Activated T-helper 2 cell treated with anti-CD3 and anti-CD28 coated beads, Interferon-gamma antibody, Interleukin-2, Interleukin-4, amounts not matched to agents 10 μg/mL and 5 μg/mL and 100 μg/mL, durations not matched to agents 14 hours and 24 hours and 36 hours (primary cell): Measurements from ENCODE around the gene ADAMTS17. TPM values are rescaled to one million over a fixed set of nuclear protein-coding genes. Genes with fewer than 3 reads are reported as not detected.

Experiments used
- DNase-seq: peaks from one replicate; pipeline ENCODE4 v3.0.0; 2021; ENCODE audit warnings: low spot score
- H3K27ac Mint-ChIP-seq: one replicate; pipeline ENCODE4 v1.8.0; 2021; ENCODE audit warnings: mixed read lengths
- H3K27me3 Mint-ChIP-seq: one replicate; pipeline ENCODE4 v1.8.0; 2021; ENCODE audit warnings: low read depth, mixed read lengths
- H3K36me3 Mint-ChIP-seq: one replicate; pipeline ENCODE4 v1.8.0; 2021; ENCODE audit warnings: low read depth, mixed read lengths
- H3K4me1 Mint-ChIP-seq: one replicate; pipeline ENCODE4 v1.8.0; 2021; ENCODE audit warnings: low read depth, mixed read lengths
- H3K4me3 Mint-ChIP-seq: one replicate; pipeline ENCODE4 v1.8.0; 2021; ENCODE audit warnings: low read depth, mild to moderate bottlenecking, moderate library complexity, mixed read lengths
- H3K9me3 Mint-ChIP-seq: one replicate; pipeline ENCODE4 v1.8.0; 2021; ENCODE audit warnings: mixed read lengths
- intact Hi-C: fragments of 100-400 bp; cut with micrococcal nuclease; formaldehyde crosslinking; loops from one replicate; pipeline ENCODE4 v1.15.1; 2023
- total RNA-seq: library from RNA; stranded (reverse); gene quantifications from 2 replicates; pipeline ENCODE4 v1.2.3, GENCODE V29; 2022

Gene ADAMTS17
- total RNA-seq, 1 donor from 2014 or later: 1.1 TPM

- no peak for DNase-seq
- no peaks in the 10 kb centered on the region for H3K36me3 Mint-ChIP-seq
- intact Hi-C loops: no loop called here
- peaks cover 5% of the 10 kb centered on the region for H3K27me3 Mint-ChIP-seq
- peaks cover 1% of the 10 kb centered on the region for H3K4me1 Mint-ChIP-seq
- no peak overlapping the region for H3K4me3 Mint-ChIP-seq
- H3K9me3 Mint-ChIP-seq: no peaks in the 10 kb centered on the region
- no peak overlapping the region for H3K27ac Mint-ChIP-seq
Measured at GRCh38 chr15:99961011-99961441, 380.7 kb downstream of the ADAMTS17 start.

GRCh38 chr15:99959326-99959725, 382.4 kb downstream of the ADAMTS17 start:
- Mint-ChIP-seq H3K27ac (no peak overlapping the region), H3K9me3 (no peaks in the 10 kb centered on the region), H3K4me3 (no peak overlapping the region), H3K27me3 (peaks cover 5% of the 10 kb centered on the region), H3K36me3 (no peaks in the 10 kb centered on the region), H3K4me1 (peaks cover 1% of the 10 kb centered on the region)
- DNase-seq: no peak
- intact Hi-C loops: no loop called here

- no peak for DNase-seq
- Mint-ChIP-seq H3K27me3 (peaks cover 5% of the 10 kb centered on the region), H3K36me3 (no peaks in the 10 kb centered on the region), H3K4me1 (peaks cover 1% of the 10 kb centered on the region), H3K9me3 (no peaks in the 10 kb centered on the region), H3K27ac (no peak overlapping the region), H3K4me3 (no peak overlapping the region)
- intact Hi-C loops: no loop called here
Measured at GRCh38 chr15:99958426-99959097, 383.2 kb downstream of the ADAMTS17 start.

- H3K36me3 Mint-ChIP-seq: no peaks in the 10 kb centered on the region
- H3K27ac Mint-ChIP-seq: no peak overlapping the region
- no peaks in the 10 kb centered on the region for H3K9me3 Mint-ChIP-seq
- intact Hi-C loops: no loop called here
- no peak overlapping the region for H3K4me3 Mint-ChIP-seq
- H3K27me3 Mint-ChIP-seq: peaks cover 5% of the 10 kb centered on the region
- H3K4me1 Mint-ChIP-seq: peaks cover 1% of the 10 kb centered on the region
- DNase-seq: no peak
Measured at GRCh38 chr15:99957642-99958013, 384.1 kb downstream of the ADAMTS17 start.

- H3K27me3 Mint-ChIP-seq: peaks cover 5% of the 10 kb centered on the region
- H3K4me1 Mint-ChIP-seq: peaks cover 1% of the 10 kb centered on the region
- no peak overlapping the region for H3K4me3 Mint-ChIP-seq
- H3K36me3 Mint-ChIP-seq: no peaks in the 10 kb centered on the region
- intact Hi-C loops: no loop called here
- no peak overlapping the region for H3K27ac Mint-ChIP-seq
- no peak for DNase-seq
- no peaks in the 10 kb centered on the region for H3K9me3 Mint-ChIP-seq
Measured at GRCh38 chr15:99956820-99957641, 384.7 kb downstream of the ADAMTS17 start.

GRCh38 chr15:99956022-99956775, 385.6 kb downstream of the ADAMTS17 start:
- H3K9me3 Mint-ChIP-seq: no peaks in the 10 kb centered on the region
- H3K27ac Mint-ChIP-seq: no peak overlapping the region
- H3K4me1 Mint-ChIP-seq: peaks cover 1% of the 10 kb centered on the region
- peaks cover 5% of the 10 kb centered on the region for H3K27me3 Mint-ChIP-seq
- DNase-seq: no peak
- intact Hi-C loops: no loop called here
- no peak overlapping the region for H3K4me3 Mint-ChIP-seq
- H3K36me3 Mint-ChIP-seq: no peaks in the 10 kb centered on the region

- Mint-ChIP-seq H3K27ac (no peak overlapping the region), H3K27me3 (peaks cover 5% of the 10 kb centered on the region), H3K36me3 (no peaks in the 10 kb centered on the region), H3K4me1 (peaks cover 1% of the 10 kb centered on the region), H3K9me3 (no peaks in the 10 kb centered on the region), H3K4me3 (no peak overlapping the region)
- intact Hi-C loops: no loop called here
- no peak for DNase-seq
Measured at GRCh38 chr15:99955532-99955931, 386.2 kb downstream of the ADAMTS17 start.

GRCh38 chr15:99955181-99955525, 386.6 kb downstream of the ADAMTS17 start:
- peaks cover 6% of the 10 kb centered on the region for H3K27me3 Mint-ChIP-seq
- peaks cover 1% of the 10 kb centered on the region for H3K9me3 Mint-ChIP-seq
- H3K4me3 Mint-ChIP-seq: no peak overlapping the region
- H3K27ac Mint-ChIP-seq: no peak overlapping the region
- H3K4me1 Mint-ChIP-seq: peaks cover 1% of the 10 kb centered on the region
- H3K36me3 Mint-ChIP-seq: no peaks in the 10 kb centered on the region
- no peak for DNase-seq
- intact Hi-C loops: no loop called here

- Mint-ChIP-seq H3K27me3 (peaks cover 4% of the 10 kb centered on the region), H3K36me3 (no peaks in the 10 kb centered on the region), H3K9me3 (peaks cover 4% of the 10 kb centered on the region), H3K4me3 (no peak overlapping the region), H3K27ac (no peak overlapping the region), H3K4me1 (peaks cover 1% of the 10 kb centered on the region)
- DNase-seq: no peak
- intact Hi-C loops: no loop called here
Measured at GRCh38 chr15:99954361-99955180, 387.2 kb downstream of the ADAMTS17 start.

- H3K9me3 Mint-ChIP-seq: peaks cover 4% of the 10 kb centered on the region
- peaks cover 1% of the 10 kb centered on the region for H3K4me1 Mint-ChIP-seq
- no peak overlapping the region for H3K4me3 Mint-ChIP-seq
- H3K27ac Mint-ChIP-seq: no peak overlapping the region
- H3K36me3 Mint-ChIP-seq: no peaks in the 10 kb centered on the region
- DNase-seq: no peak
- peaks cover 3% of the 10 kb centered on the region for H3K27me3 Mint-ChIP-seq
- intact Hi-C loops: no loop called here
Measured at GRCh38 chr15:99953886-99954285, 387.9 kb downstream of the ADAMTS17 start.

- Mint-ChIP-seq H3K4me3 (no peak overlapping the region), H3K4me1 (no peaks in the 10 kb centered on the region), H3K36me3 (no peaks in the 10 kb centered on the region), H3K27ac (no peak overlapping the region), H3K27me3 (peaks cover 3% of the 10 kb centered on the region), H3K9me3 (peaks cover 12% of the 10 kb centered on the region)
- intact Hi-C loops: no loop called here
- DNase-seq: no peak
Measured at GRCh38 chr15:99951511-99951910, 390.3 kb downstream of the ADAMTS17 start.

- DNase-seq: no peak
- no peaks in the 10 kb centered on the region for H3K36me3 Mint-ChIP-seq
- no peak overlapping the region for H3K4me3 Mint-ChIP-seq
- intact Hi-C loops: no loop called here
- H3K27ac Mint-ChIP-seq: no peak overlapping the region
- H3K4me1 Mint-ChIP-seq: no peaks in the 10 kb centered on the region
- peaks cover 37% of the 10 kb centered on the region for H3K9me3 Mint-ChIP-seq
- H3K27me3 Mint-ChIP-seq: peaks cover 2% of the 10 kb centered on the region
Measured at GRCh38 chr15:99944131-99944530, 397.6 kb downstream of the ADAMTS17 start.
